Measurements from ENCODE around the gene DNAJC2.
"Not testable (repeated sequence)": the region's sequence is repeated elsewhere in the genome, so short reads cannot be mapped to it uniquely, and the experiment has no call there.

The DNAJC2 gene

GRCh38 chr7:103341466-103341865 lies 3.1 kb downstream of the DNAJC2 start:
- no peak for DNase-seq (ENCODE audit: low spot score)

GRCh38 chr7:103338864-103339263 lies 5.7 kb downstream of the DNAJC2 start:
- DNase-seq (ENCODE audit: low spot score) = no peak

- no peak for DNase-seq (ENCODE audit: low spot score)
Observed at GRCh38 chr7:103336761-103337160, 7.8 kb downstream of the DNAJC2 start.

- no peak for DNase-seq (ENCODE audit: low spot score)
Observed at GRCh38 chr7:103325744-103326143, 18.8 kb downstream of the DNAJC2 start.

- no peak for DNase-seq (ENCODE audit: low spot score)
Observed at GRCh38 chr7:103317009-103317408, 27.6 kb downstream of the DNAJC2 start.

GRCh38 chr7:103316380-103316941 lies 28.1 kb downstream of the DNAJC2 start:
- no peak for DNase-seq (ENCODE audit: low spot score)

- DNase-seq (ENCODE audit: low spot score) = no peak
Observed at GRCh38 chr7:103314852-103315251, 29.7 kb downstream of the DNAJC2 start.

GRCh38 chr7:103307503-103308231 lies 36.9 kb downstream of the DNAJC2 start:
- DNase-seq (ENCODE audit: low spot score) = no peak

GRCh38 chr7:103301441-103301840 lies 43.1 kb downstream of the DNAJC2 start:
- no peak for DNase-seq (ENCODE audit: low spot score)

- DNase-seq (ENCODE audit: low spot score) = no peak
Observed at GRCh38 chr7:103299660-103300059, 44.9 kb downstream of the DNAJC2 start.

GRCh38 chr7:103297837-103298179 lies 46.8 kb downstream of the DNAJC2 start:
- DNase-seq (ENCODE audit: low spot score) = no peak

- peak; percentile 93 for DNase-seq (ENCODE audit: low spot score)
Observed at GRCh38 chr7:103296901-103297836, 47.4 kb downstream of the DNAJC2 start, which contains the start of gene PMPCB. Gene PMPCB (plus strand): TSS chr7:103297435. CDS start chr7:103297460, 25 bp downstream.

- DNase-seq (ENCODE audit: low spot score) = no peak
Observed at GRCh38 chr7:103293526-103293925, 51.0 kb downstream of the DNAJC2 start.

- DNase-seq (ENCODE audit: low spot score) = no peak
Observed at GRCh38 chr7:103292122-103292521, 52.4 kb downstream of the DNAJC2 start.

GRCh38 chr7:103282802-103283427 lies 61.7 kb downstream of the DNAJC2 start:
- not testable (repeated sequence) for DNase-seq (ENCODE audit: low spot score)

GRCh38 chr7:103280803-103281155 lies 63.8 kb downstream of the DNAJC2 start:
- DNase-seq (ENCODE audit: low spot score) = not testable (repeated sequence)

GRCh38 chr7:103279963-103280802 lies 64.4 kb downstream of the DNAJC2 start:
- peak; percentile 22 for DNase-seq (ENCODE audit: low spot score)

GRCh38 chr7:103279636-103279962 lies 65.0 kb downstream of the DNAJC2 start:
- DNase-seq (ENCODE audit: low spot score) = not testable (repeated sequence)

- not testable (repeated sequence) for DNase-seq (ENCODE audit: low spot score)
Observed at GRCh38 chr7:103278195-103278594, 66.4 kb downstream of the DNAJC2 start.

GRCh38 chr7:103274867-103275266 lies 69.7 kb downstream of the DNAJC2 start:
- not testable (repeated sequence) for DNase-seq (ENCODE audit: low spot score)

- not testable (repeated sequence) for DNase-seq (ENCODE audit: low spot score)
Observed at GRCh38 chr7:103273374-103273773, 71.2 kb downstream of the DNAJC2 start.

All from AG08396 (cell line).